HL-60/S4 (cell line): Measurements from ENCODE around the gene PABPC1L2B.
"Not testable (repeated sequence)": the region's sequence is repeated elsewhere in the genome, so short reads cannot be mapped to it uniquely, and the experiment has no call there.

ENCODE experiments used
- in situ Hi-C: fragments of 300-500 bp; cut with MboI; formaldehyde crosslinking; loops from 2 replicates; pipeline ENCODE4 v1.14.3; 2022; ENCODE audit warnings: low sequenced_read_pairs

The PABPC1L2B gene

GRCh38 chrX:73002733-73003132 lies at the start of gene PABPC1L2B:
Gene PABPC1L2B, plus strand, starts transcription at chrX:73002939. Its CDS starts 704 bp downstream, at chrX:73003643.
- in situ Hi-C loops, result not testable (repeated sequence)

GRCh38 chrX:72959971-72960370 lies 42.8 kb upstream of the PABPC1L2B start:
- in situ Hi-C loops, result not testable (repeated sequence)

GRCh38 chrX:72971859-72972258 lies 30.9 kb upstream of the PABPC1L2B start:
- in situ Hi-C loops, result not testable (repeated sequence)

- in situ Hi-C loops, result not testable (repeated sequence)
These were observed 27.9 kb upstream of the PABPC1L2B start for GRCh38 chrX:72974885-72975284.

GRCh38 chrX:72980894-72981469 lies 21.8 kb upstream of the PABPC1L2B start:
- in situ Hi-C loops, result not testable (repeated sequence)

GRCh38 chrX:73004032-73004431 lies 1.3 kb downstream of the PABPC1L2B start:
- in situ Hi-C loops, result not testable (repeated sequence)

GRCh38 chrX:73021361-73022092 lies 18.8 kb downstream of the PABPC1L2B start:
- in situ Hi-C loops, result no loop called here

- in situ Hi-C loops, result not testable (repeated sequence)
These were observed 19.3 kb downstream of the PABPC1L2B start for GRCh38 chrX:73022093-73022445.

GRCh38 chrX:73028876-73029275 lies 26.1 kb downstream of the PABPC1L2B start:
- in situ Hi-C loops, result no loop called here
